H1 (cell line): ENCODE results near the gene PRPH2. TPM values are rescaled to one million over a fixed set of nuclear protein-coding genes. Genes with fewer than 3 reads are reported as not detected.

Experiments used
- CTBP2 ChIP-seq: IDR thresholded peaks from 2 replicates; pipeline ENCODE4 v1.7.0; 2011; ENCODE audit warnings: borderline replicate concordance, mild to moderate bottlenecking, moderate library complexity, mixed read lengths, low read length; ENCODE audit not compliant: insufficient read depth, insufficient read length
- SIRT6 ChIP-seq: IDR thresholded peaks from one replicate; pipeline ENCODE4 v1.7.1; 2012; ENCODE audit warnings: low read length, inconsistent platforms
- polyA plus RNA-seq, 7 experiments: library from polyadenylated mRNA; depleted of rRNA in 3 of 7; stranded (reverse) in 5 of 7; unstranded in 2 of 7; fragments of >200 nt in 5 of 7; fragments of 200-250 nt in 2 of 7; gene quantifications; 1 replicate in 5 of 7; 2 replicates in 1 of 7; 4 replicates in 1 of 7; pipeline versions ENCODE4 v1.2.1 to v1.2.3, GENCODE V29; 2011 to 2013; ENCODE audit warnings: missing spikeins in 2 of 7, mixed read lengths in 2 of 7
- total RNA-seq: library from RNA; stranded (reverse); fragmentation: NEBNext Ultra II Directional; extraction: Animal tissue kit (Norgen Biotek cat#: 25700); gene quantifications from 2 replicates; pipeline ENCODE4 v1.2.1, GENCODE V29; 2021

Gene PRPH2
- total and polyA plus RNA-seq, 2 of the 8 experiments (the other 6 are each of a cell fraction or from before 2014, with no cell fraction given): 0.23 to 0.65 TPM

GRCh38 chr6:42688281-42688680 is 34.1 kb downstream of the PRPH2 start (continued):
- no peak for TF ChIP-seq CTBP2
- TF ChIP-seq SIRT6: no peak
